HepG2 (cell line): ENCODE measurements around the gene SIVA1. TPM values are rescaled to one million over a fixed set of nuclear protein-coding genes. Genes with fewer than 3 reads are reported as not detected.
A peak's percentile ranks its signal among the peaks of the same experiment; 100 is the strongest.

Experiments
- ATF7-NPFF ChIP-seq: sonication (generic); formaldehyde crosslinking; IDR thresholded peaks from 2 replicates; pipeline ENCODE4 v1.8.1; 2023; ENCODE audit warnings: mild to moderate bottlenecking, low read depth, missing genetic modification reagents, moderate library complexity
- FOXP1 ChIP-seq, 2 experiments: fragments of 450-650 bp in 1 of 2; IDR thresholded peaks; 2 replicates each; pipeline ENCODE4 v1.6.1; 2017 to 2018; ENCODE audit warnings: antibody characterized with exemption in 1 of 2
- GTF3A ChIP-seq: sonication (generic); formaldehyde crosslinking; conservative IDR thresholded peaks from 2 replicates; pipeline ENCODE4 v1.4.0; 2020; ENCODE audit warnings: mild to moderate bottlenecking, missing genetic modification reagents
- MTERF4 ChIP-seq: sonication (generic); formaldehyde crosslinking; IDR thresholded peaks from 2 replicates; pipeline ENCODE4 v1.8.0; 2023; ENCODE audit warnings: mild to moderate bottlenecking, missing genetic modification reagents
- MXD4 ChIP-seq: IDR thresholded peaks from 2 replicates; pipeline ENCODE4 v1.6.1; 2016; ENCODE audit warnings: mild to moderate bottlenecking, missing biosample characterization, missing genetic modification reagents
- NBN ChIP-seq: fragments of 450-650 bp; conservative IDR thresholded peaks from 2 replicates; pipeline ENCODE4 v1.6.1; 2017
- NONO ChIP-seq, 2 experiments: fragments of 450-650 bp in 1 of 2; sonication (generic) in 1 of 2; formaldehyde crosslinking in 1 of 2; IDR thresholded peaks in 1 of 2; conservative IDR thresholded peaks in 1 of 2; 2 replicates each; pipeline versions ENCODE4 v1.6.1 to v1.8.0; 2017 to 2022; ENCODE audit warnings: mild to moderate bottlenecking in 1 of 2, missing genetic modification reagents in 1 of 2, moderate library complexity in 1 of 2
- SATB2 ChIP-seq: sonication (generic); formaldehyde crosslinking; IDR thresholded peaks from 2 replicates; pipeline ENCODE4 v1.5.0; 2020; ENCODE audit warnings: missing genetic modification reagents
- SIX1 ChIP-seq: sonication (generic); formaldehyde crosslinking; IDR thresholded peaks from 2 replicates; pipeline ENCODE4 v1.4.0; 2020; ENCODE audit warnings: missing genetic modification reagents, borderline replicate concordance
- SMAD9 ChIP-seq: sonication (generic); formaldehyde crosslinking; IDR thresholded peaks from 2 replicates; pipeline ENCODE4 v1.5.1; 2020; ENCODE audit warnings: mild to moderate bottlenecking, missing genetic modification reagents
- TARDBP ChIP-seq: sonication (generic); formaldehyde crosslinking; IDR thresholded peaks from 2 replicates; pipeline ENCODE4 v1.8.0; 2022; ENCODE audit warnings: mild to moderate bottlenecking, missing genetic modification reagents
- TBP ChIP-seq: sonication (generic); formaldehyde crosslinking; IDR thresholded peaks from 2 replicates; pipeline ENCODE4 v1.5.0; 2020; ENCODE audit warnings: missing genetic modification reagents
- TERF1 ChIP-seq: sonication (generic); formaldehyde crosslinking; IDR thresholded peaks from 2 replicates; pipeline ENCODE4 v1.8.0; 2022; ENCODE audit warnings: mild to moderate bottlenecking, missing genetic modification reagents, moderate library complexity
- TGIF2 ChIP-seq: IDR thresholded peaks from 2 replicates; pipeline ENCODE4 v1.6.1; 2016; ENCODE audit warnings: control low read depth, missing compliant biosample characterization
- THAP8 ChIP-seq: sonication (generic); formaldehyde crosslinking; IDR thresholded peaks from 2 replicates; pipeline ENCODE4 v1.5.1; 2020; ENCODE audit warnings: missing genetic modification reagents, mild to moderate bottlenecking, borderline replicate concordance
- ZC3H13 ChIP-seq: sonication (generic); formaldehyde crosslinking; IDR thresholded peaks from 2 replicates; pipeline ENCODE4 v1.8.1; 2023; ENCODE audit warnings: mild to moderate bottlenecking, missing genetic modification reagents, moderate library complexity
- ZFP36 ChIP-seq: fragments of 150-350 bp; IDR thresholded peaks from 2 replicates; pipeline ENCODE4 v1.6.1; 2018; ENCODE audit warnings: borderline replicate concordance, low read length, low read depth; ENCODE audit not compliant: partially characterized antibody
- ZFP91 ChIP-seq: sonication (generic); formaldehyde crosslinking; IDR thresholded peaks from 2 replicates; pipeline ENCODE4 v1.9.0; 2022; ENCODE audit warnings: missing genetic modification reagents, mild to moderate bottlenecking, borderline replicate concordance
- ZNF564 ChIP-seq: sonication (generic); formaldehyde crosslinking; IDR thresholded peaks from 2 replicates; pipeline ENCODE4 v1.8.1; 2023; ENCODE audit warnings: mild to moderate bottlenecking, missing genetic modification reagents
- ZNF619 ChIP-seq: sonication (generic); formaldehyde crosslinking; IDR thresholded peaks from 2 replicates; pipeline ENCODE4 v1.4.0; 2020; ENCODE audit warnings: mild to moderate bottlenecking, missing genetic modification reagents
- ZNF672 ChIP-seq: sonication (generic); formaldehyde crosslinking; IDR thresholded peaks from 2 replicates; pipeline ENCODE4 v1.8.1; 2022; ENCODE audit warnings: missing genetic modification reagents
- ZNF737 ChIP-seq: sonication (generic); formaldehyde crosslinking; IDR thresholded peaks from 2 replicates; pipeline ENCODE4 v1.5.0; 2020; ENCODE audit warnings: missing genetic modification reagents, mild to moderate bottlenecking, borderline replicate concordance
- ZNF883 ChIP-seq: sonication (generic); formaldehyde crosslinking; IDR thresholded peaks from 2 replicates; pipeline ENCODE4 v1.5.1; 2020; ENCODE audit warnings: mild to moderate bottlenecking, missing genetic modification reagents; ENCODE audit errors: not compliant biosample characterization
- polyA plus RNA-seq, 8 experiments: library from polyadenylated mRNA; depleted of rRNA in 3 of 8; stranded (reverse) in 7 of 8; unstranded in 1 of 8; fragments of >200 nt; fragmentation: Illumina TruSeq in 4 of 8; extraction: Trizol in 4 of 8; gene quantifications; 2 replicates each; pipeline versions ENCODE4 v1.2.1 to v1.2.3, GENCODE V29; 2011 to 2016; ENCODE audit warnings: low read depth in 4 of 8, missing spikeins in 1 of 8, mixed read lengths in 1 of 8; ENCODE audit not compliant: insufficient read depth in 1 of 8
- total RNA-seq, 5 experiments: library from RNA; depleted of rRNA; stranded (reverse); fragments of >200 nt; fragmentation: Illumina TruSeq; extraction: Trizol; gene quantifications; 2 replicates each; pipeline ENCODE4 v1.2.3, GENCODE V29; 2016; ENCODE audit warnings: low read depth in 1 of 5
- TF ChIP-seq, protein P1 (sequence below): IDR thresholded peaks from 2 replicates; pipeline ENCODE4 v1.6.1; 2012; ENCODE audit warnings: inconsistent platforms
- TF ChIP-seq, protein P2 (sequence below): sonication (generic); formaldehyde crosslinking; IDR thresholded peaks from 2 replicates; pipeline ENCODE4 v1.4.0; 2020; ENCODE audit warnings: missing genetic modification reagents

The SIVA1 gene
- total and polyA plus RNA-seq, 2 of the 13 experiments (the other 11 are each of a cell fraction or from before 2014, with no cell fraction given), result 123 to 186 TPM

- no peak for TF ChIP-seq MTERF4 (CRISPR knock-in tag)
- TF ChIP-seq ZNF619, result no peak
- no peak for TF ChIP-seq ATF7-NPFF (CRISPR knock-in tag)
- TF ChIP-seq TARDBP (CRISPR knock-in tag), result no peak
- no peak for TF ChIP-seq ZC3H13 (CRISPR knock-in tag)
- TF ChIP-seq TERF1 (CRISPR knock-in tag), result no peak
- TF ChIP-seq, protein P1, sequence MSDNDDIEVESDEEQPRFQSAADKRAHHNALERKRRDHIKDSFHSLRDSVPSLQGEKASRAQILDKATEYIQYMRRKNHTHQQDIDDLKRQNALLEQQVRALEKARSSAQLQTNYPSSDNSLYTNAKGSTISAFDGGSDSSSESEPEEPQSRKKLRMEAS, result peak; percentile 18; the same call in 1 of the 2 replicates
- no peak for TF ChIP-seq NBN
- TF ChIP-seq, protein P2, sequence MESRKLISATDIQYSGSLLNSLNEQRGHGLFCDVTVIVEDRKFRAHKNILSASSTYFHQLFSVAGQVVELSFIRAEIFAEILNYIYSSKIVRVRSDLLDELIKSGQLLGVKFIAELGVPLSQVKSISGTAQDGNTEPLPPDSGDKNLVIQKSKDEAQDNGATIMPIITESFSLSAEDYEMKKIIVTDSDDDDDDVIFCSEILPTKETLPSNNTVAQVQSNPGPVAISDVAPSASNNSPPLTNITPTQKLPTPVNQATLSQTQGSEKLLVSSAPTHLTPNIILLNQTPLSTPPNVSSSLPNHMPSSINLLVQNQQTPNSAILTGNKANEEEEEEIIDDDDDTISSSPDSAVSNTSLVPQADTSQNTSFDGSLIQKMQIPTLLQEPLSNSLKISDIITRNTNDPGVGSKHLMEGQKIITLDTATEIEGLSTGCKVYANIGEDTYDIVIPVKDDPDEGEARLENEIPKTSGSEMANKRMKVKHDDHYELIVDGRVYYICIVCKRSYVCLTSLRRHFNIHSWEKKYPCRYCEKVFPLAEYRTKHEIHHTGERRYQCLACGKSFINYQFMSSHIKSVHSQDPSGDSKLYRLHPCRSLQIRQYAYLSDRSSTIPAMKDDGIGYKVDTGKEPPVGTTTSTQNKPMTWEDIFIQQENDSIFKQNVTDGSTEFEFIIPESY (CRISPR knock-in tag), result peak; percentile 5; the same call in 1 of the 2 replicates
- 0 out of 2 replicates have a peak, but pooled peaks have one; percentile 14 for TF ChIP-seq MXD4 (CRISPR knock-in tag)
- TF ChIP-seq TGIF2 (CRISPR knock-in tag), result 0 out of 2 replicates have a peak, but pooled peaks have one; percentile 9
- no peak for TF ChIP-seq ZNF564 (CRISPR knock-in tag)
- no peak for TF ChIP-seq TBP (CRISPR knock-in tag)
- no peak for TF ChIP-seq ZNF737 (CRISPR knock-in tag)
- no peak for TF ChIP-seq SATB2
- TF ChIP-seq ZFP91 (CRISPR knock-in tag), result peak; percentile 55
- peak; percentile 25 for TF ChIP-seq ZNF883
- TF ChIP-seq SIX1, result no peak
- no peak for TF ChIP-seq ZFP36
- peak; percentile 96; the same call in 1 of the 2 replicates for TF ChIP-seq ZNF672 (CRISPR knock-in tag)
- no peak for TF ChIP-seq GTF3A
- no peak for TF ChIP-seq FOXP1 (IDR thresholded peaks at IDR 0.05)
- no peak for TF ChIP-seq FOXP1 (CRISPR knock-in tag; IDR thresholded peaks at IDR 0.05)
- no peak for TF ChIP-seq SMAD9
- TF ChIP-seq THAP8 (CRISPR knock-in tag), result no peak
- no peak for TF ChIP-seq NONO (IDR thresholded peaks at IDR 0.05)
- no peak for TF ChIP-seq NONO (CRISPR knock-in tag; conservative IDR thresholded peaks at IDR 0.05)
Measured at GRCh38 chr14:104794099-104794498, 41.2 kb downstream of the SIVA1 start (continued).
